Chondrocyte (in vitro differentiated cells): ENCODE data around the gene HOXC10. TPM values are rescaled to one million over a fixed set of nuclear protein-coding genes. Genes with fewer than 3 reads are reported as not detected.

Experiments used
- DNase-seq: peaks from one replicate; pipeline ENCODE4 v3.0.0; 2021; ENCODE audit warnings: mixed read lengths, low spot score
- H3K27ac Mint-ChIP-seq: one replicate; pipeline ENCODE4 v1.8.0; 2021; ENCODE audit warnings: mild to moderate bottlenecking, moderate library complexity, mixed read lengths; ENCODE audit not compliant: unreplicated experiment
- H3K27me3 Mint-ChIP-seq: 2 replicates; pipeline ENCODE4 v1.8.0; 2021; ENCODE audit warnings: low read depth, mixed read lengths
- H3K36me3 Mint-ChIP-seq: 2 replicates; pipeline ENCODE4 v1.8.0; 2021; ENCODE audit warnings: low read depth, mixed read lengths
- H3K4me1 Mint-ChIP-seq: 2 replicates; pipeline ENCODE4 v1.8.0; 2021; ENCODE audit warnings: low read depth, mild to moderate bottlenecking, mixed read lengths
- H3K4me3 Mint-ChIP-seq: one replicate; pipeline ENCODE4 v1.8.0; 2021; ENCODE audit warnings: mild to moderate bottlenecking, moderate library complexity, mixed read lengths; ENCODE audit not compliant: unreplicated experiment
- H3K9me3 Mint-ChIP-seq: 2 replicates; pipeline ENCODE4 v1.8.0; 2021; ENCODE audit warnings: low read depth, mixed read lengths
- CTCF ChIP-seq: fragments of 200-600 bp; sonication (generic); IDR thresholded peaks from 2 replicates; pipeline ENCODE4 v1.5.0; 2021; ENCODE audit warnings: antibody characterized with exemption, mild to moderate bottlenecking, moderate library complexity
- total RNA-seq: library from RNA; stranded (reverse); gene quantifications from 3 replicates; pipeline ENCODE4 v1.2.1, GENCODE V29; 2021

Gene HOXC10
- total RNA-seq, 1 donor from 2014 or later: not detected

DNA sequence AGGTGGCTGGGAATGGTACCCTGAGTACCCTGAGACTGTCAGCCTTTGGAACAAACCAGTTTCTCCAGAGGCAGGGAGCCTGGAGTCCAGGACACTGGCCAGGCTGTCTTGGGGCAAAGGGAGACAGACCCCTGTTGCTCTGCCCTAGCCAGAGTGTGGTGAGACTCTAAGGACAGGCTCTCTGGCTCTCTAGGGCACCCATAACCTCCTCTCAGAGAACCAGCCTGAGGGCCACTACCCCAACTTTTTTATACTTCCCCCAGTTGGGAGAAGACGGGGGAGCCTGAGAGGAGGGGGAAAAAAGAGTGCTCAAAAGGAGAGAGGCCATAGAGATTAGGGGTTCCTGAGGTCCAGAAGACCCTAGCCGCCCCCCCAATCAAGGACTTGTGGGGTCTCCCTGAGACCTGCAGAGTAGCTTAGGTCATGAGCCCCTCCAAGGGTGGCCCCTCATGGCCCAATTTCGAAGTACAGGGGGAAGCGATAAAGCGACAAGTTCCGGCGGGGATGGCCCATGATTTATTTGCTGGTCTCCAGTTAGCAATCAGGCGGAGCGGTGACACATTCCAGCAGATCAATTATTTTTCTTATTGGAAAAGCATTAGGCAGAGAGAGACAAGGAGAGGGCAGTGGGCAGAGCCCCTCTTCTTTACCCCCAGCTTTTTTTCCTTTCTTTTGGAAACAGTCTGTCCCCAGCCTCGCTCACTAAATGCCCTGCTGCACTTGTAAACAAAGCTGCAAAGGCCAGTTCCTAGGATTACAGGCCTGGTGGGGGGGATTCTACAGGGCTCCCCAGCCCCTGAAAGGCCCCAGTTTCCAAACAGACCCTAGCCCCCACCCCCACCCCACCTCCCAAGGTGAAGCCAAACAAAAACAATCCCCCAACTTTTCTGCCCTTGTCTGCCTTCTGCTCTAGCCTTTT, 25.4 kb downstream of the HOXC10 start:
- no peaks in the 10 kb centered on the region for H3K9me3 Mint-ChIP-seq
- no peak for TF ChIP-seq CTCF
- H3K36me3 Mint-ChIP-seq: no peaks in the 10 kb centered on the region
- no peak for DNase-seq
- H3K27me3 Mint-ChIP-seq: peaks cover 84% of the 10 kb centered on the region
- H3K4me3 Mint-ChIP-seq: no peak overlapping the region
- H3K4me1 Mint-ChIP-seq: peaks cover 12% of the 10 kb centered on the region
- no peak overlapping the region for H3K27ac Mint-ChIP-seq

GRCh38 chr12:54010972-54011664, 26.2 kb downstream of the HOXC10 start:
- H3K4me3 Mint-ChIP-seq: no peak overlapping the region
- TF ChIP-seq CTCF: no peak
- H3K4me1 Mint-ChIP-seq: peaks cover 11% of the 10 kb centered on the region
- no peaks in the 10 kb centered on the region for H3K36me3 Mint-ChIP-seq
- peaks cover 83% of the 10 kb centered on the region for H3K27me3 Mint-ChIP-seq
- DNase-seq: no peak
- no peak overlapping the region for H3K27ac Mint-ChIP-seq
- no peaks in the 10 kb centered on the region for H3K9me3 Mint-ChIP-seq

DNA sequence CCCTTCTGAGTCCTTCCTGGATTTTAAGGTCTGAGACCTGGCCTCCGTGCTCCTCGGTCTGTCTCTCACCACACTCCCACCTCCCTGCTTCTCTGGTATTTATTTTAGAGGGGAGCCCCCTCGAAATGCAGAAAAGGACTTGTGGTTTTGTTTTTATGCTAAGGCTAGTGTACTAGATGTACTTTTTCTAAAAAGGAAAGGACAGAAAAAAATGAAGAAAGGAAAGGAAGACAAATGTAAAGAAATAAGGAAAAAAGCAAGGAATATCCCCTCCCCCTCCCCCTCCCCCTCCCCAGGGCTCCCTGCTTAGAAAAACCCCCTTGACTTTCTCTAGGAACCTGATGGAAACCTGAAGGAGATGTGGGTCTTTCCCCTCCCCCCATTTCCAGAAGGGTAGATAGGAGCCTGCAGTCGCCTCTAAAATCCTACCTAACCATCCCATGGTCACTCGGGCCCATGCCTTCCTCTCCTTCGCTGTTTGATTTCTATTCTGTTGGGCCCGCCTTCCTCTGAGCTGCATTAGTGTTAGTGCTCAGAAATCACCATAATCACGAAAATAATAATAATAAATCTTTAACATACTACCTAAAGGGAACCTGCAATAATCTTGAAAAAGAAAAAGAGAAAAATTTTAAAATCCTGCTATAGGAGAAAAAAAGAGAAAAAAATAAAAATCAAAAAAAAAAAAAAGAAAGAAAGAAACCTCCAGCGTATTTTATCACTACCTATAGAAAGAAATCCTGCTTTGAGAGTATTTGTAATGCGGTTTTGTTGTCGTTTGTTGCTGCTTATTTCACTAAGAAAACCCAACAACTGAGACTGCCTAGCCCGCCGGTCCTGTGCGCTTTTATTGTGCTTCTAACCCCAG, 27.0 kb downstream of the HOXC10 start:
- no peaks in the 10 kb centered on the region for H3K36me3 Mint-ChIP-seq
- DNase-seq: no peak
- H3K27me3 Mint-ChIP-seq: peaks cover 80% of the 10 kb centered on the region
- no peaks in the 10 kb centered on the region for H3K9me3 Mint-ChIP-seq
- no peak for TF ChIP-seq CTCF
- no peak overlapping the region for H3K4me3 Mint-ChIP-seq
- H3K27ac Mint-ChIP-seq: no peak overlapping the region
- peaks cover 8% of the 10 kb centered on the region for H3K4me1 Mint-ChIP-seq

GRCh38 chr12:54012631-54013409, 27.9 kb downstream of the HOXC10 start:
- DNase-seq: no peak
- peaks cover 77% of the 10 kb centered on the region for H3K27me3 Mint-ChIP-seq
- no peaks in the 10 kb centered on the region for H3K36me3 Mint-ChIP-seq
- H3K4me3 Mint-ChIP-seq: no peak overlapping the region
- H3K9me3 Mint-ChIP-seq: no peaks in the 10 kb centered on the region
- no peak for TF ChIP-seq CTCF
- H3K4me1 Mint-ChIP-seq: peaks cover 15% of the 10 kb centered on the region
- no peak overlapping the region for H3K27ac Mint-ChIP-seq
